ACC112 (cell line): Measurements from ENCODE around the gene GATB.

Source experiments
- H2AFZ ChIP-seq: fragments of 200-600 bp; sonication (generic); one replicate; pipeline ENCODE4 v1.6.0; 2017; ENCODE audit warnings: antibody characterized with exemption, low read length; ENCODE audit not compliant: unreplicated experiment
- H3K27ac ChIP-seq: fragments of 200-600 bp; sonication (generic); 2 replicates; pipeline ENCODE4 v1.5.1; 2014; ENCODE audit warnings: low read depth, mild to moderate bottlenecking, antibody characterized with exemption, low read length, moderate library complexity
- H3K27me3 ChIP-seq: fragments of 200-600 bp; sonication (generic); 2 replicates; pipeline ENCODE4 v1.6.1; 2014; ENCODE audit warnings: mild to moderate bottlenecking, antibody characterized with exemption, low read length, moderate library complexity, mixed read lengths; ENCODE audit not compliant: insufficient read depth
- H3K36me3 ChIP-seq: fragments of 200-600 bp; sonication (generic); 2 replicates; pipeline ENCODE4 v1.6.1; 2016; ENCODE audit warnings: mild to moderate bottlenecking, antibody characterized with exemption, low read length, moderate library complexity, mixed read lengths; ENCODE audit not compliant: insufficient read depth
- H3K4me1 ChIP-seq: fragments of 200-600 bp; sonication (generic); one replicate; pipeline ENCODE4 v1.6.1; 2016; ENCODE audit warnings: low read length, mixed read lengths; ENCODE audit not compliant: insufficient read depth, unreplicated experiment, control insufficient read depth
- H3K4me3 ChIP-seq: fragments of 200-600 bp; sonication (generic); 2 replicates; pipeline ENCODE4 v1.5.1; 2014; ENCODE audit warnings: mild to moderate bottlenecking, low read depth, low read length
- H3K79me2 ChIP-seq: fragments of 200-600 bp; sonication (generic); one replicate; pipeline ENCODE4 v1.6.0; 2016; ENCODE audit warnings: low read length; ENCODE audit not compliant: control insufficient read depth, unreplicated experiment, insufficient read depth

The GATB gene

DNA sequence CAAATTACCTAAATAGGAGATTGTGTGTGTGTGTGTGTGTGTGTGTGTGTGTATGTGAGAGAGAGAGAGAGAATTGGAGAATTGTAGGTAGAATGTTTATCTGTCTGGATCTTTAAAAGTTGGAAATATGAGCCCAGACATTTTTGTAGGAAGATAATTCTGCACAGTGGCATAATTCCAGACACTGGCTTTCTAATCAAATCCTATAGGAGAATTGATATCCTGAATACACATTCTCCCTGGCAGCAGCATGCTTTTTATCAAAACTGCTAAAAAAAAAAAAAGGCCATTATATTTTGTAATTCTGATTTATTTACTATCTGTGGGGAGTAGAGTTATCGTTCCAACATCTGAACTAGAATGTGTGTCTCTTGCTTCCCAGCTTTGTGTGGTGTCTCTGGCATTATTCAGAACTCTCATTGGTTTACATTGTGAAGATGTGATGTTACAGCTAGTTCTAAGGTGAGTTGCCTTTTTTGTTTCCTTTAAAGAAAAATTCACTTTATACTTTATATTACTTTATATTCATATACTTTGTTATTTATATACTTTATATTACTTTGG, 122.4 kb downstream of the GATB start:
- H3K4me3 ChIP-seq = no peak overlapping the region
- peaks cover 12% of the 10 kb centered on the region for H3K4me1 ChIP-seq
- H3K79me2 ChIP-seq = no peaks in the 10 kb centered on the region
- no peak overlapping the region for H3K27ac ChIP-seq
- no peaks in the 10 kb centered on the region for H3K36me3 ChIP-seq
- no peak overlapping the region for H2AFZ ChIP-seq
- H3K27me3 ChIP-seq = no peaks in the 10 kb centered on the region

DNA sequence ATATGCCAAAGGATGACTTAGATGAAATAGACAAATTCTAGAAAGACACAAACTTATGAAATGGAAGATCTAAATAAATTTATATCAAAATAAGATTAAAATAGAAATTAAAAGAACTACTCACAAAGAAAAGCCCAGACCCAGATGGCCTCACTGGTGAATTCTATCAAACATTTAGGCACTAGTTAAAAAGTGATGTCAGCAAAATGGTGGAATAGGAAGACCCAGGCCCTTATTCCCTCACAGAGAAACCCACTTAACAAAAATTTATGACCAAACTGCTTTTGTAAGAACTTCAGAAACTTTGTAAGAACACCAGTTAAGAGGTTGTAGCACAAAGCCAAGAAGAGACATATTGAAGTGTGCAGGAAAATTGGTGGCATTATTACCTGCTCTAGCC, 129.5 kb downstream of the GATB start:
- no peaks in the 10 kb centered on the region for H3K79me2 ChIP-seq
- H3K4me1 ChIP-seq = peaks cover 7% of the 10 kb centered on the region
- no peak overlapping the region for H2AFZ ChIP-seq
- no peak overlapping the region for H3K27ac ChIP-seq
- no peaks in the 10 kb centered on the region for H3K36me3 ChIP-seq
- no peak overlapping the region for H3K4me3 ChIP-seq
- H3K27me3 ChIP-seq = no peaks in the 10 kb centered on the region

DNA sequence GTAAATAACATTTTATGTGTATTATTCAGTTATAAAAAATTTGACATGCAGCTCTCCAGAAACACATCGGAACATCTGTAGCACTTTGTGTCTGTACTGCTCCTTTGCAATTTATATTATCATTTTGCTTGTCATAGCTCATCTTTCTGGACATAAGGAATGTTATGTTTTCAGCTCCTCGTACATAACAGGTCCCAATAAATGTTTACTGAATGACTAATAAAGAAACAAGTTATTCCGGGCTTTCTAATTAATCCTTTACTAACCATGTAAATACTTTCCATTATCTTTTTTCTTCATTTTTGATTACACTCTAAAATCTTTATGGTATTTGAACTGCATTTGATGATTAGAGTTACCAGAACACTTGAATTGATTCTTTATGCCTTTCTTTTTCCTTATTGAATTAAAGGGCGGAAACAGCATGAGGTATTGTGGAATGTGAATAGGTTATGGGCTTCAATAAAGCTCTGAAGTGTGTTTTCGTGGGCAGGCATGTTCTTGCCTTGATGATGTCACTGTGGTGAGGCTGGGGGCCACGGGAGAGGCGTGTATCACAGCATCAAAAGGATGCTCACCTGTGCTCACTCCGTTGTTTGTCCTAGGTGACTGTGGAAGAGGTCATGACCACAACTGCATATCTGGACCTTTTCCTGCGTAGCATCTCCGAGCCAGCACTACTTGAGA, 131.6 kb downstream of the GATB start:
- no peak overlapping the region for H2AFZ ChIP-seq
- H3K36me3 ChIP-seq = no peaks in the 10 kb centered on the region
- H3K27ac ChIP-seq = no peak overlapping the region
- peaks cover 7% of the 10 kb centered on the region for H3K4me1 ChIP-seq
- no peaks in the 10 kb centered on the region for H3K79me2 ChIP-seq
- no peaks in the 10 kb centered on the region for H3K27me3 ChIP-seq
- no peak overlapping the region for H3K4me3 ChIP-seq

DNA sequence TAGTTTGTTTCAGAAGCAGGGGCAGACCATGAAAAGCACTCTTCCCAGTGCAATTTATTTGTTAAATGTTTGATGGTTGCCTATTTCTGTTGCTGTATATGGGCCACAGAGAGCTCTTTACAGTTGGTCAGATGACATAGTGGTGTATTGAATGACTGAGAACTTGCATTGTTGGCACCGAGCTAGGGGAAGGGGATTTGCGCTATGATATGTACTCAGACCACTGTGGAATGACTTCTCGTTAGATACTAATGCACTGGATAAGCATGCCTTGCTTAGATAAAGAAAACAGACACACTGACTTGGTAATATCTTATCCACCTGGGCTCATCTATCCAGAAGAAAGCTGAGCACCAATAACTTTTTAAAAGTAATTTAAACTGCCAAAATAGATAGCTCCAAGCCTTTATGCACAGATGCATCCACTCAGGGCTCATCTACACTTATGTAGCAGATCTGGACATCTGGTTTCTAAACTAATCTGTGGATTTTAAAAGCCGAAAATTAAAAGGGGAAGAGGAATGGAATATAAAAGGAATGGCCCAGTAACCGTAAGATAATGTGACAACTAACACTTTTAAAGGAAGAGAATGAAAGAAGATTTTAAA, 132.7 kb downstream of the GATB start:
- peaks cover 7% of the 10 kb centered on the region for H3K4me1 ChIP-seq
- H3K27ac ChIP-seq = no peak overlapping the region
- no peak overlapping the region for H3K4me3 ChIP-seq
- H3K79me2 ChIP-seq = no peaks in the 10 kb centered on the region
- no peaks in the 10 kb centered on the region for H3K36me3 ChIP-seq
- H2AFZ ChIP-seq = no peak overlapping the region
- H3K27me3 ChIP-seq = no peaks in the 10 kb centered on the region

DNA sequence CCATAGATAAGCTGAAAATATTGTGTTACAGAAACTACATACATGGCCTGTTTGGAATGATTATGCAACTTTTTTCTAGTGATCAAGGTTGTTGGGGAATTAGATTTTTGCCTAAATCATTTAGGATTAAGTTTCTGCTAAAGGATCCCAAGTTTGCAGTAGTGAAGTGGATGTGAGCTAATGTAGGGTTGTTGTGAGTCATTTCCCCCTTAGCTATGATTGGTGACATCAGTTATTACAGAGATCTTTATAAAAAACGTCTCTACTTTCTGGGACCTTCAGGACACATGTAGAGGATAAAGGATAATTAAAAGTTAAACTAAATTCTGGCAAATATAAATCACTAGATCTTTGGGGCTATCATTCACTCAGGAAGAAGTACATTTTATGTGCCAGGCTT, 133.3 kb downstream of the GATB start:
- H3K4me3 ChIP-seq = no peak overlapping the region
- H2AFZ ChIP-seq = no peak overlapping the region
- H3K4me1 ChIP-seq = peaks cover 7% of the 10 kb centered on the region
- no peaks in the 10 kb centered on the region for H3K36me3 ChIP-seq
- H3K27me3 ChIP-seq = no peaks in the 10 kb centered on the region
- no peaks in the 10 kb centered on the region for H3K79me2 ChIP-seq
- H3K27ac ChIP-seq = no peak overlapping the region

DNA sequence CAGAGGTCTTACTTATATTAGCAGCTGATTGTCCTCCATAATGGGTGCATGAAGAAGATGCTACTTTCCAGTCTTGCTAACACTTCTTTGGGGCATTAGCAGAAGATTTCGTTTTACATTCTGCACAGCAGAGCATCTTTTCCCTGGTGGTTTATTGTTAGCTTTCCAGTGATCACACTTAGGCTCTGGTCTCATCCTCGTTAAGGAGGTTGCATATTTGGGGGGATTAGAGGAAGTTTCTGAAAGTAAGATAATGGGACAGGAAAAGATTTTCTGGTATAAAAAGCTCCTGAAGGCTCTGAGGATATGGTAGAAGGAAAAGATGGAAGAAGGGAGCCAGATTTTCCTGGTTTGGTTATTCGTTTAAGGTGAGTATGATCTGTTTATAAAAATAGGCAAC, 134.1 kb downstream of the GATB start:
- H3K36me3 ChIP-seq = no peaks in the 10 kb centered on the region
- H3K79me2 ChIP-seq = no peaks in the 10 kb centered on the region
- no peak overlapping the region for H2AFZ ChIP-seq
- H3K27ac ChIP-seq = no peak overlapping the region
- H3K4me1 ChIP-seq = peaks cover 7% of the 10 kb centered on the region
- H3K4me3 ChIP-seq = no peak overlapping the region
- no peaks in the 10 kb centered on the region for H3K27me3 ChIP-seq

DNA sequence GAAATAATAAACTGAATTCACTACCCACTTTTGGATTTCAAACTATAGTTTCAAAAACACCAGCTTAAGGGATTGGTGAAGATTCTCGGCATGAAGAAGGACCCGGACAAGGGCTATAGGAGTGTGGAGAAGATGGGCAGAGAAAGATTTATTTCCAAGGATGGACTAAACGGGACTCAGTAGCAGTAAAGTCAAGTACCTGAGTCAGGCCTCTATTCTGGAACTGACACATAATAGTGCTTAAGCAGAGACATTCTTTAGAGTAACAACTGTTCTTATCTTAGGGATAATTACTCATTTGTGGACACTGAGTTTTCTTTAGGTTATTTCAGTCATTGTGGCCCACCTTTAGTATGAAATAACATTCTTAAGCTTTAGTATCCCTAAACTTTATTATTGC, 134.6 kb downstream of the GATB start:
- Histone ChIP-seq H3K27me3 (no peaks in the 10 kb centered on the region), H3K36me3 (no peaks in the 10 kb centered on the region), H2AFZ (no peak overlapping the region), H3K4me3 (no peak overlapping the region), H3K79me2 (no peaks in the 10 kb centered on the region), H3K27ac (no peak overlapping the region), H3K4me1 (peaks cover 7% of the 10 kb centered on the region)

DNA sequence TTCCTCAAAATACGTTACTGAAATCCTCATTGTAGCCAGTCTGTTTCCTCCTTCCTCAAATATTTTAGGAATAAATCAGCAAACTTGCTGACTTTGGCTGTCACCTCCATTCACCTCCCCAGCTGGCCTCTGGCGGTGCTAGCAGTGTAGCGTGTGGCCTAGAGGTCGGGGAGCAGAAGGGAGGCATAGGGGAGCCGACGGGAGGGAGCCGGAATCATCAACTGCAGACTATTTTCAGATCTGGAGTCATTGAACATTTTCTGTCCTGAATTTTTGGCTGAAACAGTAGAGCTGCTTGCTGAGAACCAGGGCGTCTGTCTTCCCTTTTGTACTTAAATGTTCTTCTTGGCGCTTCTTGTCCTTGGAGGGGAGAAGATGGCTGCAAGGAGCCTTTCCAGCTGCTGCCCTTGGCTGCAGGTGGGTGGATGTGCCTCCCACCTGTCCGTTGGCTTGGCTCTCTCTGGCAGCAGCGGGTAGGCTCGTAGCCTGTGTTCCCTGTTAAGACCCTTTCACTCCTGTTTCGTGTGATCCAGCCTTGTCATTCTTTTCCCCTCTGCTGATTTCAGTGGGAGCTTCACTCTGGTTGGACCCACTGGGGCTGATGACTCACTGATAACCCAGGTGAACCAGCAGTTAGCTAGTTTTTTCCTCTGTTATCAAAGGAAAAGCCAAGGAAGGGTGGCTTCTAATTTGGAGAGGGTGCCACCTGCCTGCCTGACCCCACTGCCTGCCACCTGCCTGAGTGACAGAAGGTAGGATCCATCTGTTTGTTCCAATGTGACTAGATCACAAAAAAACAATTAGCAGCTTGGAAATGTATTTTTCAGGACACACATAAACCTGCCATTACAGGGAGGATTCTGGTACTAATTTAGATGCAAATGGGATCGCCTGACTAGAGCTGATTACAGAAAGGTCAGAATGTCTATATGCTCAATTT, 135.9 kb downstream of the GATB start:
- no peak overlapping the region for H3K27ac ChIP-seq
- no peaks in the 10 kb centered on the region for H3K36me3 ChIP-seq
- H3K27me3 ChIP-seq = no peaks in the 10 kb centered on the region
- no peak overlapping the region for H3K4me3 ChIP-seq
- H3K79me2 ChIP-seq = no peaks in the 10 kb centered on the region
- peaks cover 7% of the 10 kb centered on the region for H3K4me1 ChIP-seq
- H2AFZ ChIP-seq = no peak overlapping the region
